Stomach (tissue), 4 donors: Measurements from ENCODE around the gene ANKRD55.

Source experiments
- CTCF ChIP-seq, 7 experiments: fragments of 450-650 bp in 4 of 7; fragments of 200-600 bp in 3 of 7; sonication (generic) in 3 of 7; IDR thresholded peaks; one replicate each; pipeline ENCODE4 v1.5.1; 2016 to 2019; ENCODE audit warnings: antibody characterized with exemption in 7 of 7, control low read depth in 2 of 7, mild to moderate bottlenecking in 1 of 7
- POLR2A ChIP-seq, 4 donors: fragments of 450-650 bp; IDR thresholded peaks; one replicate each; pipeline ENCODE4 v1.6.1; 2016; ENCODE audit warnings: antibody characterized with exemption in 4 of 4, control low read depth in 2 of 4, mild to moderate bottlenecking in 1 of 4, moderate library complexity in 1 of 4

- TF ChIP-seq CTCF (IDR thresholded peaks at IDR 0.05) (no peak), POLR2A (IDR thresholded peaks at IDR 0.05) (no peak)
These were observed 23.9 kb upstream of the ANKRD55 start for GRCh38 chr5:56257010-56257409.
